Fibroblast of skin of back (primary cell): ENCODE measurements around the gene IL1A.

Experiments
- DNase-seq: peaks from one replicate; pipeline ENCODE4 v3.0.0-alpha.2; 2013

IL1A gene

DNA sequence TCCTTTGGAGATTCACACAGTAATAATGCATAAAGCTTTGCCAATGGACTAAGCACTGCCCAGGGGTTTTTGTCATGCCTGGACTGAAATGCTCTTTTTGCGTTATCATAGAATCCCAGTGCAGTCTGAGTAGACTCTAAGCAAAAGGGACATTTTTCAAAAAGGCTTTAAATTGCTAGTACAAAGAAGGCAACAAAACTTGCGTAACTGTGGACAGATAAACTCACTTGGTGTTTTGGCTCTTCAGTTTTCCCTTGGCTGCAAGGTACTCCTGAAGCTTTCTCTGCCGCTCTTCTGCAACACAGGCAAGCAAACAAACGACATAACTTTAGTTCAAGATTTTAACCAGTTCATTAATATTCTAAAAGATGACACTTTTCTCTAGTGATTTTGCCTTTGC lies 22.0 kb downstream of the IL1A start:
- no peak for DNase-seq

DNA sequence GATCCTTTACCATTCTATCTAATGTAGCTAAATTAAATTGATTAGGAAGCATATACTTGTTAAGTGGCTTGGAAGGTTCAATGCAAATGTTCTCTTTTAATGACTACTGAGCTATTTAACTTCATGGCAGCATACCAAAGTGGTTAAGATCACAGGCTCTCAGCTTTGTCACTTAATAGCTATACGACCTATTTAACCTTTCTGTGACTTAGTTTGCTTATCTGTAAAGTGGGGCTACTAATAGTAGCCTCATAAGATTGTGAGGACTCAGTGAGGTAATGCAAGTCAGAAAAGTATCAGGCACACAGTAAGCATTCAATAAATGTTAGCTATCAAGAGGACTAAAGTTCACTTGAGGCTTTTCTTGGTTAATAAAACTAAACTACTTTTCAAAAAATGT lies 24.1 kb downstream of the IL1A start:
- DNase-seq: no peak

DNA sequence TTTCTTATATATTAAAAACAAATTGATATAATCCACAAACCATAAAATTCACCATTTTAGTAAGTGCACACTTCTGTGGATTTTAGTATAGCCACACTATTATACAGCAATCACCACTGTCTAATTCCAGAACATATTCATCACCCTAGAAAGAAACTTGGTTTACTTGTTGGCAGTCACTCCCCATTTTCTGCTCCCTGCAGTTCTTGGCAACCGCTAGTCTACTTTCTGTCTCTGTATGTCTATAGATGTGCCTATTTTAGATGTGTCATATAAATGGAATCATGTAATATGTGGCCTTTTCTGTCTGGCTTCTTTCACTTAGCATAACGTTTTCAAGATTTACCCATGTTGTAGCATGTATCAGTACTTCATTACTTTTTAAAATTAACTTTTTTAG lies 25.6 kb downstream of the IL1A start:
- DNase-seq: peak; percentile 30

DNA sequence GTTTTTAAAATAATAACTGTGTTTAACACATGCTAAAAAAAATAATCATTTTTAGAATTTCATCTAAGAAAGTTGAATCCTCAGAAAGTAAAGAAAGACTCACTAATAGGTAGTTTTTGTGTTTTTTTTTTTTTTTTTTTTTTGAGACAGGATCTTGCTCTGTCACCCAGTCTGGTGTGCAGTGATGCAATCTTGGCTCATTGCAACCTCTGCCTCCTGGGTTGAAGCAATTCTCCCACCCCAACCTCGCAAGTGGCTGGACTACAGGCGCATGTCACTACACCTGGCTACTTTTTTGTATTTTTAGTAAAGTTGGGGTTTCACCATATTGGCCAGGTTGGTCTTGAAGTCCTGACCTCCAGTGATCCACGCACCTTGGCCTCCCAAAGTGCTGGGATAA lies 27.0 kb downstream of the IL1A start:
- DNase-seq: no peak

DNA sequence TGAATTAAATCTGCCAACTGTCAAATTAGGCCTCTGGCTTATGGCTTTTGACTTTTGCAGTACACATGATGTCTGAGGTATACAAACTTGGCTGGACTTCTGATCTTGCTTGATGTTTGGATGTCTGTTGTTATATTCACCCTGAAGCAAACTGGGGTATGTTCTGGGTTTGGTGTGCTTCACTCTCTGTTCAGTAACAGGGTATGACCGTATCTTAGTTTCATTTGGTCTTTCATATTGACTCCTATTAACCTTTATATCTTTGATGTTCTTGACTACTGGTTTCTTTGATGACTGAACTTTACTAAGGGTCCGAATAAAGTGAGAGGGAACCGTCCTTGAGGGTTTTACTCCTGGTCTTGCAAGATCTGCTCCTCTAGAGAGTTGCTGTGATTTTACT lies 28.1 kb downstream of the IL1A start:
- no peak for DNase-seq

DNA sequence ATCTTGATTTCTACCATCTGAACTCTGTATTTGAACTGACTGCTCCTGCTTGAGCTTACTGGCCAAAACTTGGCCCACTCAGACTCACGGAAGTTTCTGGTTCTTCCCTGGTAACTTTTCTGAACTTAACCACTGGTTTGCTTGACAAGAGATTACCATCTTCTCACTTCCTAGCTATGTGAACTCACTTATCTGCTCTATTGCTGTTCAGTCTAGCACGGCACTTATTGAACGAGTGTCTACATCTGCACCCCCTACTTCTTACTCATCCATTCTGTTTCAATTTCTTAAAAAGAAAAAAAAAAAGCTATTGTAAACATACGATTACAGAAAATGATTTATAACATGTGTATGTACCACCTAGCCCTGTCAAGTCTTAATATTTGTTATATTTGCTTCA lies 28.8 kb downstream of the IL1A start:
- no peak for DNase-seq

DNA sequence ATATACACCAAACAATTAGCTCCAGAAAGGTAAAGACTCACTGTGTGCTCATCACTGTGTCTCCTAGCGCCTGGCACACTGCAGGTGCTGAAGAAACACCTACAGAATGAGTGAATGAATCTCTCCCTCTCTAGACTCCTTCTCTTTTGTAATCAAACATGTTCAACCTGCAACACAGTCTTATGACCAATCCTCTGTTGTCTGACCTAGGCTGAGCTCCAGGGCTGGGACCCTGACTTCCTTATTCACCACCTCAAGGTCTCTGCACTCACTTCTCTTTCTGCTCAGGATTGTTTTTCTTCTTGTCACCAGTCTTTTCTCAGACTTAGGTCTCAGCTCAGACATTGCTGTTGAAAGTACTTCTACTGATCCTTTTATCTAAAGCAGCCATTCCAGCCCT lies 29.7 kb downstream of the IL1A start:
- DNase-seq: no peak

DNA sequence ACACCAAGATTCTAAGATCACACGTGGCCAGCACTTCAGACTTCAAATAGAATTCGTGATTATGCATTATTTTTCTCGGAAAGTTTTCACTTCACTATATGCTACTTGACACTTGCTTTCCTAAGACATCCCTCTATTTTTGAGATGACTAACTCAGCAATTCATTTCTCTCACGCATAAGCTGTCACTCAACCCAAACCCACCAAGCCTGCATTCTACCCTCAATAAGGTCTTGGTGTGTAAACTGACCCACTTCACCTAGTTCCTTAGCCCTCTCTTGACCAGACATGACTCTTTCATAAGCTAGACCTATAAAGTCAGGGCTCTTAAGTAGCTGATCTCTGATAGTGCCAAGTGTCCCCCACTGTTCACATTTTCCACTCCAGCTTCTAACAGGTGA lies 31.6 kb downstream of the IL1A start:
- DNase-seq: no peak

DNA sequence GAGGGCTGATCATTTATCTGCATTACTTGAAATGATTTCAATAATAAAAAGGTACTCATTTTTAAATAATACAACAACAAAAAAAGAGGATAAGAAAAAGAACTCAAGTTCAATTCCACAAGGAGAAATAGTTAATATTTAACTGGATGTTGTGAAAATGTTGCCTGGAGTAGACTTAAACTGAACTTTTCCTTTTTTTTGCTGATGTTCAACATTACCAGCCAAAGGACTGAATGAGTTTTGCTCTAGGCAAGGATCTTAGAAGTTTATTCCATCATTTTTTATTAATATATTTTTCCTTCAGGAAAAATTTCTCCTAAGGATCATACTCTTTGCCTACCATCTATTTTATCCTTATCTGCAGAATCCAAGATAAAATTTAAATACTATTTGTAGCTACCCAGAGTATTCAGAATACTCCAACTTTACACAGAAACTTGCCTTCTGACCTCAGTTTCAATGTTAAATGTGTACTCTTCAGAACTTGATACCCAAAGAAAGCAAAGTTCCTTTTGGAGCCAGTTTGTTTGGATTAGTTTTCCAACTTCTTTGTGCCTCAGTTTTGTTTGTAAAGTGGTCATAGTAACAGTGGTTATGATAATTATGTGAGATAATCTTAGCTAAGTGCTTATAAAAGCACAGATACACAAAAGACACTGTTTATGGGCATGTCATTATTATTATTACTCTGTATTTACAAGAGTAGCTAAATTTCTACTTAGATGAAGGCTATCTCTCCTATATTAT lies 32.7 kb downstream of the IL1A start:
- no peak for DNase-seq

DNA sequence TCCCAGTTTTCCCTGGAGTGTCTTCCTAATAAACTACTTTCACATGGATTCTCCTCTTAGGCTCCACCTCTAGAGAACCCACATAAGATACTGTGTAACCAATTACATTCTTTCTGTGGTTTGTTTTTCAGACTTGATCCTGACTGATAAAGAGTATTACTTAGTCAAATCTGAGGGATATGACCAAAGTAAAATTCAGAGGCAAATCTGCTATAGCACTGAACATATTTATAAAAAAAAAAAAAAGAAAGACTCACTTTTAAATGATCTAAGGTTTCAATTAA lies 33.8 kb downstream of the IL1A start:
- peak; percentile 40 for DNase-seq

DNA sequence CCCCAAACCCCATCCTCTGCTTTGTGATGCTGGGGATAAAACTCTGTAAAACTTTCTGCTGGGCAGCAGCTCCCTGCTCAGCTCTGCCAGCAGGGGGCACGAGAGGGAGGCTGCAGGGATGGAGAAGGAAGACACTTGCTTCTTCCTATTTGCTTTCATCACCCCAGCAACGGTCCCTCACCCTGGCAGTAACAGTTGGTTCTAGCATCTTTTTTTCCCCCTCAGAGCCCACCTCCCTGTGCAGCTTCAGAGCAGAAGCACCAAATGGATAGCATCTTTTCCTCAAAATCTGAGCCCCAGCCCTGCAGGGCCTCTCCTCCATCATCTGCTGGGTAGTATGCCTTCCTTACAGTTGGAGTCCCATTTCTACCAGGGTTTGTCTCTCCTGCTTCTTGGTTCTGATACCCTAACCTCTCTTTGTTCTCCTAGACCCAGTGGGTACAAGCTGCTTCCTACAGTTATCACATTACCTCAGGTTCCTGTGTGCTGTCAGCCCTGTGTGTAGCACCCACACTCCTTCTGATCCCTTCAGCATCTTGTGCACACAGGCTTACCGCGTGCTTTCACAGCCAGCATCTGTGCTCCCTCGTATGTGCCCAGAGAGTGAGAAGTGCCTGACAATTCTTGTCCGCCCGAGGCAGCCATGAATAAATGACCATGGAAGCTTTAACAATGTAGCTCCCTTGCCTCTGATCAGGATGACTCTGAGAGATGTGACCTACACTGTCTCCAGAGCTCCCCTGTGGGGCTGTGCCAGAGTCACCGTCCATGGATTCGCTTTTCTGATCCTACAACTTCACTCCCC lies 34.3 kb downstream of the IL1A start:
- DNase-seq: peak; percentile 71

DNA sequence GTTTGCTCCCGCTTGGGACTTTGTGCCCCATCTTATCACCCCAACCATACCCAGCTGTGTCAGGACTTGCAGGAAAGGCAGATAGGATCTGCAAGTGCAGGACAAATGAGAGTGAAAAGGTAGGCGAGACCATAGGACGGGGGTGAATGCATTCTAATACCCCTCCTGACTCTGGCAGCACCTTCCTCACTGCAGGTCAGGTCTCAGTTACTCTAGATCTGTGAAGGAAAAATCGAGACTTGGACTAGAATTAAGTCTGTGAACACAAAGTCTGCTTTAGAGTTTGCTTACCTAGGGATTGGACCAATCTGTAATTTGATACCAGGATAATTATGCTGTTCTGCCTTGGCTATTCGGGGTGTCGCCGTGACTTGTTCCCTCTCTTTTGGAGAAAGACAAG lies 43.8 kb downstream of the IL1A start:
- DNase-seq: no peak

DNA sequence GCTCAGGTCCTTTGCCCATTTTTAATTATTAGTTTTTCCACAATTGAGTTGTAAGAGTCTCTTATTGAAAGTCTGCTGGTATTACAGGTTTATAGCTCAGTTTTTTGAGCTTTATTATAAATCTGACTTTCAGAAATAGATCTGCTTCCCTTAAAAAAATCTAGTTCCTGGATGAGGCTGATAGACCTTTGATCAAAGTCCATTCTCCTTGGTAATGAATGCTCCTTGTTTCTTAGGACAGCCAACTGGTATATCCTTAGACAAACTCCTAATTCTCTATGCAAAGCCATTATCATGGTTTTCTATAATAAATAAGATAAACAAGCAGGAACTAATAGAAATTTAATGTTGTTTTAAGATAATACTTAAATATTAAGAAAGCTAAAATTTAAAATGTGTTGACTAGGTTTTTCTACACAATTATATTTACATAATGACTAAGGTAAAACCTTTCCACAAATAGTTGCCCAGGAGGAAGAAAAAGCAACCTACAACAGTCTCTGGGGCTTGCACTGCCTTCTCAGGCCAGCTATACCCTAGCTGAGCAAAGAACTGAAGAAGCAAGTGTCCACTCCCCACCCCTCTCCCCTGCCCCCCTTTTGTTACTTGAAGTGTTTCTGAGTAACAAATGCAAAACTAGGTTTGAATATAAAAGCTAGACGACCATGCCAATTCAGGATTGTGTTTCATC lies 46.6 kb downstream of the IL1A start:
- DNase-seq: no peak

DNA sequence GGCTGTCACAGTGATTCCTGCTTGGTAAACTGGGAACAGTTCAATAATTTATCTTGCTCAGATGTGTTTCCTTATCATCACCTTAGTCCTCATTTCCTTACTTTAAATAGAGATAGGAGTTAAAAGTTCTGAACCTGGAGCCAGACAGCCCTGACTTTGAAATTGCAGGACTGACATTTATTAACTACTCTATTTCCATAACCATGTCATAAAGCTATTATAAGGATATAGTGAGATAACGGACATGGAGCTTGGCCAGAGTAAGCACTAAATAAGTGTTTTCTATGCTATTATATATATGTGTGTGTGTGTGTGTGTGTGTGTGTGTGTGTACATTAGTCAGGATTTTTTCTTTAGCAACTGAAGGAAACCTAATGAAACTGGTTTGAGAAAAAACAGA lies 50.4 kb downstream of the IL1A start:
- no peak for DNase-seq

DNA sequence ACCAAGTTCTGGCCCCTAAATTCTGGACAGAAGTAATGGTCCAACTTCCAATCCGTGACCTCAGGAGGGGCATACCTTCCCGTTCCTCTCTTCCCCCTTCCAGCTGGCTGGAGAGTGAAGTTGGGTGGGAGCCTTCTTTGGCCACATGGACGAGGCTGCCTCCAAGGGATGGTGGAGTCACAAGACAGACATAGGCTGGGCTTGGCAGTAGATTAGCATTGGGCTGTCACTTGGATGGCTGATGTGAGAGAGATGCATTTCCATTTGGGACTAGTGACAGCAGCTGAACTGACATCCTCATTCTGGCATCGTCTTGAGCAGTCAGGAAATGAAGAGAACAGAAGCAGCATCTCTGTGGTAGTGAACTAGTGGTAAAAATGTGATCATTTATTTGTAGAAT lies 50.8 kb downstream of the IL1A start:
- DNase-seq: no peak

DNA sequence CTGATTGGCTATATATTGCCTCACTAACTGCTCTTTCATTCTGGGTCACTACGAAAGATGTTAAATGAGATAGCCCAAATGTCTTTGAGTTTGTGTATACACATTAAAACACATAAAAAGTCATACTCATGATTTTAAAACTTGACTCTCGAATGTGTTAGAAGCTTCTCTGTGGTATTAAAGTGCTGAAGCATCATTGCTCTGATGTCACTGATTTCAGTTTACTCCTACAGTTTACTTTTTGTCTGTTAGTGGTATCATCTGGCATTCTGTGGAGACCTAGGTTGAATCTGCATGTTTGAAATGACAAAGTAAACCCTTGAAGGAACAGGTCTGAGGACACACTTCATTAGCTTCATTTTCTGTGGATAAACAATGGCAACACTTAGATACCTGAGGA lies 52.8 kb downstream of the IL1A start:
- DNase-seq: no peak

DNA sequence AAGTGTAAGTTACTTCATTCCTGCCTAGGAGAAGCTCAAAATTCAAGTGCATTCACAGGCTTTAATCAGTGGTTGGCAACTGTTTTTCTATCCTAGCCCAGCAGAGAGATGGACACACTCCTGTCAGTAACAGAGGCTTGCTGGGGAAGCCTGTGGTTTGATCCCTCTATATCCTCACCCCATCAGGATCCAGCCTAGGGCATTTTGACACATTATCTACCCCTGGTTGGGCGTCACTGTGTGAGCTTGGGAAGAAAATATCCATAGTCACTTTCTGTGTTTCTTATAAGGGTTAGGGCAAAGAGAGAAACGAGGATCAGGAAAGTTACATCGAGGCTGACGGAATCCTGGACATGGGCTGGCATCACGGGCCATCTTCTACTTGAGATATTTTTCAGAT lies 53.5 kb downstream of the IL1A start:
- no peak for DNase-seq

DNA sequence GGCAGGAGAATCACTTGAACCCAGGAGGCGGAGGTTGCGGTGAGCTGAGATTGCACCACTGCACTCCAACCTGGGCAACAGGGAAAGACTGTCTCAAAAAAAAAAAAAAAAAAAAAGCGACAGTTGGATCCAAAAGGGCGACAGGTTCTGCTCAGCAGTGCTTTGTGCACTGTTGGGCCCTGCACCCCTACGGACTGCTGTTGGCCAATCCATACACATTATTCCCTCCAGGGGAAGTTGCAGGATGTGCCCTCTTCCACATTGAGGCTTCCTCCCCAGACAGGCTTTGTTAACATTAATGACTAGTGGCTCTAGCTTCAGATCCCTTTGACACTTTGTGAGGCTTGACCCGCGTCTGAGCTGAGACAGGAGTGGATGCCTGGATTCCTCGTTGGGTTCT lies 54.1 kb downstream of the IL1A start:
- no peak for DNase-seq

DNA sequence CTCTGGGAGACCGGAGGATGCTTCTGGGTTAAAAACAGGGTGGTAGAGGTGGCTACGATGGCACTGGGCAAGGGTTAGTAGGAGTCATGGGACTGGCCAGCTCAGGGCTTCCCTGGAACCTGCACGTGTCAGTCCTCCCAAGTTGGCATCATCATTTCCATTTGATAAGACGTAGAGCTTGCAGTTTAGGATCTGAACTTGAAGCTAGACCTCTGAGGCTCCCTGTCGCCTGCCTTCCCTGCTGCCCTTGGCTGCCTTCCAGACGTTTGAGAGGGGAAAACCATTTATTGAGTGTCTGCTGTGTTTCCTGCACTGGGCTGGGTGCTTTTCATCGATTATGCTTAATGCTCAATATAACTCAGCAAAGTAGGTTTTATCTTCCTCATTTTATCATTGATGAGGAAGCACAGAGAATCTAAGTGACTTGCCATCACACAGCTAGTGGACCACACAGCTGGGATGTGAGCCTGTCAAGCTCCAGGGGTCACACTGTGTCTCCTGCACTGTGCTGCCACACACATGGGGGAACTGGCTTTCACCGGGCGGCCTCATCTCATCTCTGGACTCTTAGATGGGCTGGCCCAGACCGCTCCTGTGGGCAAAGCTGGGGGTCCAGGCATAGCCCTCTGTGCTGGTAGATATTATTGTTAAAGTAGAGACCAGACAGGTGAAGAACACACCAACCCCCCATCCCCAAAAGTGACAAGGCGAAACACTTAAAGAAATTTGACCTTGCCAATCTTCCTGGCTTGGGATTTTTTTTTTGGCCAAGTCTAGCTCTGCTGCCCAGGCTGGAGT lies 55.7 kb downstream of the IL1A start:
- no peak for DNase-seq

DNA sequence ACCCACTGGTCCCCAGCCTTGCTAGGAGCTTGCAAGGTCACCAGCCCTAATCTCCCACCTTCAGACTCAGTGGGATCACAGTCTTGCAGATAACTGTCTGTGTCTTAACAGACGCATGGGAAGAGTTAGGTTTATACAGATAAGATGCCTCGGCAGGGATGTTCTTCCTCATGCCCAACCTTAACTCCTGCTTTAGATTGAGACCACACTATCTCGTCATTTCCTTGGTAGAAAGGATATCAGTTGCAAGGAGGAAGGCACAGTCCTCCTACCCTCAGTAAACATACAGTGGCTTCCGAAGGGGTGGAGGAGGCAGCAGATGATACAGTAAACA lies 56.3 kb downstream of the IL1A start:
- no peak for DNase-seq

DNA sequence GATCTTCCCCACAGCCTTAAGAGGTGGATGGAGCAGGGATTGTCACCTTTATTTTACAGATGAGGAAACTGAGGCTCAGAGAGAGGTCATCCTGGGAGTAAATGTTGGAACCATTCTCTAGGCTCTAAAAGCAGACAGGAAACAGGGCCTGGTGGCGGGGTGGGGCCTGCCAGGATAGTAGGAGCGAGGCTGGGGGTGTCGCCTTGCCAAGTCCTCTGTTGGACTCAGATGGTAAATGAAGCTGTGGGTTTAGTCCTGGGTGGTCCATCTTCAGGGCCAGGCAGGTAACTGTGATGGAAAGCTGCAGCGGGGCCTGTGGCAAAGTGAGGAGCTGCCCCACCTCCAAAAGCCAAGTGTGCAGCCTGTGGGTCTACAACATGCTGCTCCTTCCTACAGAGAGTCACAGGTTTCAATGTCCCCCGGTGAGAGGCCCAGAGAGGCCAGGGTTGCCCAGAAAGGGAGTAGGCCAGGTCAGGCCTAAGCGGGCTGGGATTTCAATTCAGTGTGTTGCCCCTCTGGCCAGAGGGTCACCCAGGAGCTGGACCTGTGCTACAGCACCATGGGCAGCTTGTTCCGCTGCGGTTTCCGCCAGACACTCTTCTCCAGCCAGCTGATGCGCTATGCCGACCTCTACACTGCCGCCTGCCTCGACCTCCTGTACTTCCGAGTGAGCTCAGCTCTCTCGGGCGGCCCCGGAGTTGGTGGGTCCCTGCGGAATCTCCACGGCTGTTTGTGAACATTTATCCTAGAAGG lies 56.8 kb downstream of the IL1A start:
- no peak for DNase-seq

DNA sequence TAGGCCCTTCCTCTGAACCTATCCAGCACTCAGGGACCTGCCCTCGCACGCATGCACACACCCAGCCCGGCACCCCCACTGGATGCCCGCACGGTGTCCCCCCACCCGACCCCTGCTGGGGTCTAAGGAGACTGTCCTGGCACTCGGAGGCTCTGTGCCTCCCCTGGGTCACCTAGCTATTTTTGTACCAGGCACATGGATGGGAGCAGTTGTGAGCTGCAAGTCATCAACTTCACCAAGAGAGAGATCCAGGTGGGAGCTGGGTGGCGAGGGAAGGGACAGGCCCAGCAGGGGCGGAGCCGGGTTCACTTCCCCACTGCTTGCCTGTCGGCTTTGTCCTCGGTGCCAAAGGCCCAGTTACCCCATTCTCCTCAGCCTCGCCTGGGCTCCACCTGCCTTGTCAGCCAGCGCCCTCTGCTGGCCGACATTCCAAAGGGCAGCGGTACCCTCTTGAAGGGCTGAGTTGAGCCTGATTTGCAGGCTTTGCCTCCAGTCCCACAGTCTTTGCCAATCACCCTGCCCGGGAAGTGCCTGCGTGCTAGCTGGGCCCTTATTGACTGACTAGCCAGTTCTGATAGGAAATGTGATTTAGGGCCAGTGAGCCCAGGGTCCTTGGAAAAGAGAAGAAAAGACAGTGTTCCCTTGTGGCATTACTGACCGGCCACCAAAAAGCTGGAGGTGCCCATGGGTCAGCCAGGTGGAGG lies 57.7 kb downstream of the IL1A start:
- peak; percentile 79 for DNase-seq
